ENCODE data around the gene ADCY7.
A peak's percentile ranks its signal among the peaks of the same experiment; 100 is the strongest.

- no peak for TF ChIP-seq NFE2 (IDR thresholded peaks at IDR 0.05; ENCODE audit: low read depth)
- no peak for TF ChIP-seq CHD1 (IDR thresholded peaks at IDR 0.05; ENCODE audit: low read length)
- TF ChIP-seq NKRF (IDR thresholded peaks at IDR 0.05; ENCODE audit: borderline replicate concordance) = 0 out of 2 replicates have a peak, but pooled peaks have one; percentile 28
- TF ChIP-seq HDGF (IDR thresholded peaks at IDR 0.05) = no peak
These were observed 11.9 kb downstream of the ADCY7 start for GRCh38 chr16:50278251-50278650.
